ENCODE results near the gene CYBA.
A peak's percentile ranks its signal among the peaks of the same experiment; 100 is the strongest.

CYBA gene

GRCh38 chr16:88691129-88691813 is 40.4 kb upstream of the CYBA start:
- TF ChIP-seq POLR2A (IDR thresholded peaks at IDR 0.05; ENCODE audit: low read depth, low read length): no peak
- FAIRE-seq: no peak

GRCh38 chr16:88690341-88691128 is 39.7 kb upstream of the CYBA start:
- DNase-seq (ENCODE audit: insufficient read length, low spot score) (no peak), FAIRE-seq (no peak)
- TF ChIP-seq POLR2A (IDR thresholded peaks at IDR 0.05; ENCODE audit: low read depth, low read length): no peak

More at GRCh38 chr16:88691129-88691813, 40.4 kb upstream of the CYBA start:
- DNase-seq (ENCODE audit: insufficient read length, low spot score): no peak

DNA sequence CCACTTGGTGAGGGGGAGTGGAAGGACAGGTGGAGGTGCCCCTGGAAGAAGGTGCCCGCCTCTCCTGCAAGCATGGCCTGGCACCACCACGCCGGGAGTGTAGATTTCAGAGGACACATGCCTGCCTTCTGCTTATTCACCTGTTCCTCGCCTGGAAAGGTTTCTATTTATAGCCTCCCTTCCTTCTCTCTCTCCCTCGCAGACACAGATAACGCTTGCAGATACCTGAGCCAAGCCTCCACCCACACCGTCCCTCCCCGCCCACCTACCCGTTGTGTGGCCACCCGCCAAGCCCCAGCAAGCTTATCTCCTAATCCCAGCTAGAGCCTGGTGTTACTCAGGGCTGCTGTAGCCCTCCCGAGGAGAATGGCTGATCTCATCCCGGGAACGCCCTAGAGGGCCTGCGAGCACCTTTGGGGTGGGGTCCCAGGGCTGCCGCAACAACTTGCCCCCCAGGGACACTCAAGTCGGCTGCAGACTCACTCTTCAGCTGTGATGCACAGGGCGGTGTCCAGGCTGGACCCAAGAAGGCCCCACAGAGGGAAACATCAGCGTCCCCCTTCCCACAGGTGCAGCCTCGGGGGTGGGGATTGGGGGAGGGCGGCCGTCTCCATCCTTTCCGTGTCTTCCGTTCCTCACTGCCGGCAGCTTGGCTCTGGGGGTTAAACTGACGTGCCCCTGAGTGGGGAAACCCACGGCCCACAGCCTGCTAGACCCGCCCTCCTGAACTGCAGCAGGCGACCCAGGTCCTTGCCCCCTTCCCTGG is 37.3 kb upstream of the CYBA start:
- DNase-seq (ENCODE audit: insufficient read length, low spot score): no peak
- FAIRE-seq: no peak
- no peak for TF ChIP-seq POLR2A (IDR thresholded peaks at IDR 0.05; ENCODE audit: low read depth, low read length)

- FAIRE-seq: no peak
- no peak for DNase-seq (ENCODE audit: insufficient read length, low spot score)
- no peak for TF ChIP-seq POLR2A (IDR thresholded peaks at IDR 0.05; ENCODE audit: low read depth, low read length)
Observed at GRCh38 chr16:88687676-88688012, 36.8 kb upstream of the CYBA start.

- DNase-seq (ENCODE audit: insufficient read length, low spot score): no peak
- no peak for TF ChIP-seq POLR2A (IDR thresholded peaks at IDR 0.05; ENCODE audit: low read depth, low read length)
- FAIRE-seq: no peak
Observed at GRCh38 chr16:88687254-88687576, 36.4 kb upstream of the CYBA start.

DNA sequence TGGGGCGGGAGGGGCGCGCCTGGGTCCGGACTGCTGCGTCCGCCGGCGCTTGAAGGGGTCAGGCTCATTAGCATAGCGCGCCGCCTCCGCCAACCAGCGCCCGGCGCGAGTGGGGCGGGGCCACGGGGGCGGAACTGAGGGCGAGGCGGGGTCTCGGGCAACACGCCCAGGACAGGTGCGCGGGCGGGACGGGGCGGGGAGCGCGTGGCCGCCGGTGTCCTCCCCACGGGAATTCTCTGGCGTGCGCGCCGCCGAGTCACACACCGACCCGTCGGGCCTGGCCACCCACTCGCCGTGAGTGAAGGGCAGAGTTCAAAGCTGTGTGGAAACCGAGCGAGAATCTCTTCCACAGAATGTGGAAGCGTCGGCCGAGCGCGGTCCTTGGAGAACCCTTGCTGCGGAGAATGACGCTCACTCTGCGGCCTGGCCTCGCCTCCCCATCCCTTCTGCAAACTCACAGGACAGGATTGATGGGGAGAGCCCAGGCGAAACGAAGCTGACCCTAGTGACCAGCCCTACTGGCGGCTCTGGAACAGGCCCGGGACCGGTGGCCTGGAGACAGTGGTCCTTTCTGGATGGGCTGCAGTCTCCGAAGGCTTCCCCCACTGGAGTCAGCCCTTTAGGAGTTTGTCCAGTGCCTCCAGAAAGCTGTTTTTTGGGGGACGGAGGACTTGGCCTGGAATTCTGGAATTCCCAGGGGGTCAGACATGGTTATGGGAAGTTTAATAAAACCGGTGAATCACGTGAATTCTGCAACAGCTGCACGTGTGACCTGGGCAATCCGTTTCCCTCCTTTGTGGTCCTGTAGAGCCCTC is 35.8 kb upstream of the CYBA start, which contains the start of gene SNAI3:
SNAI3 (minus strand) TSS at position 69 of the 815 bp plus-strand sequence. CDS start 101 bp downstream, outside the sequence.
- FAIRE-seq: no peak
- TF ChIP-seq POLR2A (IDR thresholded peaks at IDR 0.05; ENCODE audit: low read depth, low read length): no peak

GRCh38 chr16:88686062-88686438 is 35.2 kb upstream of the CYBA start:
- peak; percentile 55 for DNase-seq (ENCODE audit: insufficient read length, low spot score)
- no peak for FAIRE-seq
- no peak for TF ChIP-seq POLR2A (IDR thresholded peaks at IDR 0.05; ENCODE audit: low read depth, low read length)

More for the DNA sequence above, 35.8 kb upstream of the CYBA start, which contains the start of gene SNAI3:
- peak; percentile 93 for DNase-seq (ENCODE audit: insufficient read length, low spot score)

- DNase-seq (ENCODE audit: insufficient read length, low spot score) (peak; percentile 78), FAIRE-seq (no peak)
- TF ChIP-seq POLR2A (IDR thresholded peaks at IDR 0.05; ENCODE audit: low read depth, low read length): no peak
Observed at GRCh38 chr16:88685156-88686061, 34.6 kb upstream of the CYBA start.

DNA sequence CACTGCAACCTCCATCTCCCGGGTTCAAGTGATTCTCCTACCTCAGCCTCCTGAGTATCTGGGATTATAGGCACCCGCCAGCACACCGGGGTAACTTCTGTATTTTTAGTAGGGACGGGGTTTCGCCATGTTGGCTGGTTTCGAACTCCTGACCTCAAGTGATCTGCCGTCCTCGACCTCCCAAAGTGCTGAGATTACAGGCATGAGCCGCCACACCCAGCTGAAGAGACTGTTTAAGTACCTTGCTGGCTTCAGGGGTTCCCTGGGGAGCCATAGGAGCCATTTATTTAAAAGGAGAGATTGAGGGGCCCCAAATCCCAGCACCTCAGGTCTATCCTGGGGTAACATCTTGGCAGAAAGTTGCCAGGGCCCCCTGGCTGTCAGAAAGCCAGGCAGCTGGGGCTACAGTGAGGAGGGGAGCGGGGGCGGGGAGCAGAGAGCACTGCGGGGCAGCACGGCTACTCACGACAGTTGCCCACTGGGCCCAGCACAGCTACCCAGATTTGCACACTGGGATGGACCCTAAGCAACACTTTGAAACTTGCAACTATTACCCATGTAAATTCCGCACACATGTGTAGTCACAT is 33.8 kb upstream of the CYBA start:
- FAIRE-seq (no peak), DNase-seq (ENCODE audit: insufficient read length, low spot score) (no peak)
- TF ChIP-seq POLR2A (IDR thresholded peaks at IDR 0.05; ENCODE audit: low read depth, low read length): no peak

DNA sequence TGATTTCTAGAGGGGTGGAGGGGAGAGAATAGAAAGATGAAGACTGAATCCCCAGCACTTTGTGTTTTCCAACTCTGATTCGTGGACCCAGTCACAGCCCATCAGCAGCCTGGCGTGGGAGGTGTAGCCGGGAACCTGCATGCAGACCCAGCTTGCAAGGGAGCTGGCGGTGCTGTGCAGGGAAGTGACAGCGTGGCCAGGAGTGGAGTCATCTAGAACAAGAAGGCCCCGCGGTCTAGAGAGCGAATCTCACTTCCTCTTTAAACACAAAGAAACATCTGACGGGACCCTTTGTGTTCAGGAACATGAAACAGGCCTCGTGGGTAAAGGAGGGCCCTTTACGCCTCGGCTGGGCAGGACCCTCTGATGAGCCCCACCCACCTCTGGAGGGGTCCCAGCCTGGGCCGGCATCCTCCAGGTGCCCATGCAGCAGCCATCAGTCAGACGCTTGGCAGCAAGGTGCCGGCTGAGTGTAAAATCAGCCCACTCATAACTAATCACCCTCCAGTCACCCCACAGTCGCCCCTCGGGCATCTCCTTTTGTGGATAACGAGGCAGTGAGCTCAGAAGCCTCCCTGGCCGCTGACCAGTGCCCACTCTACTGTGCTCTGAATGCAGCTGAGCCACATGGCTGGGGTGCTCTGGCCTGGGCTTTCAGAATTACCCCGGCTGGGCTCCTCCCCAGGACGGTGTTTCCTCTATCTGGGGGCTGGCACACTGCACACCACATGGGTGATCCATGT is 31.0 kb upstream of the CYBA start:
- no peak for DNase-seq (ENCODE audit: insufficient read length, low spot score)
- no peak for FAIRE-seq

DNA sequence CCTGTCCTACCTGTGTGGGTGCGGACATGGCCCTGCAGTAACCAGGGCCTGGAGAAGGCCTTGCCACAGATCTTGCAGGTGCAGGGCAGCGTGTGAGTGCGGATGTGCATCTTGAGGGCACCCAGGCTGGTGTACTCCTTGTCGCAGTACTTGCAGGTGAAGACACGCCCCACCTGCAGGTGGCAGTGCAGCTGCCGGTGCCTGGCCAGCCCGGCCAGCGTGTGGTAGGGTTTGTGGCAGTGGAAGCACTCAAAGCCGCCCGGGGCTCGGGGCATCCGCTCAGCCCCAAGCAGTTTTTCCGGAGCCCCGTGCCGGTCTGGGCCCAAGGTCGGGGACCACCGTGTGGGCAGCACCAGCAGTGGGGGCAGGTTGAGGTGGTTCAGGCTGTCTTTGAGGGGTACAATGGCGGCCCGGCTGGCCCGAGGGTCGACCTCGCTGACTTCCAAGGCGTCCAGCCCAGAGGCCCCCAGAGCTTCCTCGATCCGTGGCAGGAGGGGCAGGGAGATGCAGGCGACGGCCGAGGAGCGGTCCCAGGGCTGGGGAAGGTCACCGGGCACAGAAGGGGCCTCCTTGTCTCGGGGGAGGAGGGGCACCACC is 30.3 kb upstream of the CYBA start:
- no peak for TF ChIP-seq POLR2A (IDR thresholded peaks at IDR 0.05; ENCODE audit: low read depth, low read length)
- FAIRE-seq (no peak), DNase-seq (ENCODE audit: insufficient read length, low spot score) (no peak)

More for the DNA sequence above, 31.0 kb upstream of the CYBA start:
- no peak for TF ChIP-seq POLR2A (IDR thresholded peaks at IDR 0.05; ENCODE audit: low read depth, low read length)
